ENCODE results near the gene WFDC2. TPM values are rescaled to one million over a fixed set of nuclear protein-coding genes. Genes with fewer than 3 reads are reported as not detected.

WFDC2 gene
- total and polyA plus RNA-seq, 12 donors = 0.44 to 1.6 (median 0.56) TPM; not detected in 6

DNA sequence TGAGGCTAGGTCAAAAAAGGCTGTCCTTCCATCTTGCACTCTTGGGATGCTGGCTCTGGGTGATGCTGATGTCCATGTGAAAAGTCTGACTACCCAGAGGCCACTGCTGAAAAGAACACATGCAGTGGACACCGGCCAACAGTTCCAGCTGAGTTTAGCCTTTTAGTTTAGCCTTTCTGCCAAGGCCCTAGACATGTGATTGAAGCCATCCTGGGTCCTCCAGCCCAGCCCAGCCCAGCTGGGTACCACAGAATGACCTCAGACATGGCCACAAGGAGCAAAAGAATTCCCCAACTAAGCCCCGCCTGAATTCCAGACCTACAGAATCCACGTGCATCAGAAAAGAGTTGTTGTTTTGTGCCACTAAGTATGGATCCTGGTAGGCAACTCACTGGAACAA lies 36.2 kb upstream of the WFDC2 start:
- ATAC-seq = peak; percentile 63 to 91 (median 83)
- intact Hi-C loops (cut with DNase I) = loop anchor here in 1 of 10 donors (10.0 kb wide), 1 partner anchor 341 kb away; no protein-coding TSS in a partner anchor
- peak; percentile 63 to 84 for DNase-seq
- no peak overlapping the region for H3K4me3 ChIP-seq
- H3K9me3 ChIP-seq = no peaks in the 10 kb centered on the region
- H3K4me1 ChIP-seq = peaks cover 0 to 16% (median 11%) of the 10 kb centered on the region in 9 donors
- WGBS, 2 donors = 34 to 50% methylated on average over 3 of the region's 3 CpGs
- H3K27ac ChIP-seq = peak overlapping the region in 8 of 10 donors; percentile 11 to 70 (median 46)
- no peaks in the 10 kb centered on the region for H3K27me3 ChIP-seq
- TF ChIP-seq, protein P1, sequence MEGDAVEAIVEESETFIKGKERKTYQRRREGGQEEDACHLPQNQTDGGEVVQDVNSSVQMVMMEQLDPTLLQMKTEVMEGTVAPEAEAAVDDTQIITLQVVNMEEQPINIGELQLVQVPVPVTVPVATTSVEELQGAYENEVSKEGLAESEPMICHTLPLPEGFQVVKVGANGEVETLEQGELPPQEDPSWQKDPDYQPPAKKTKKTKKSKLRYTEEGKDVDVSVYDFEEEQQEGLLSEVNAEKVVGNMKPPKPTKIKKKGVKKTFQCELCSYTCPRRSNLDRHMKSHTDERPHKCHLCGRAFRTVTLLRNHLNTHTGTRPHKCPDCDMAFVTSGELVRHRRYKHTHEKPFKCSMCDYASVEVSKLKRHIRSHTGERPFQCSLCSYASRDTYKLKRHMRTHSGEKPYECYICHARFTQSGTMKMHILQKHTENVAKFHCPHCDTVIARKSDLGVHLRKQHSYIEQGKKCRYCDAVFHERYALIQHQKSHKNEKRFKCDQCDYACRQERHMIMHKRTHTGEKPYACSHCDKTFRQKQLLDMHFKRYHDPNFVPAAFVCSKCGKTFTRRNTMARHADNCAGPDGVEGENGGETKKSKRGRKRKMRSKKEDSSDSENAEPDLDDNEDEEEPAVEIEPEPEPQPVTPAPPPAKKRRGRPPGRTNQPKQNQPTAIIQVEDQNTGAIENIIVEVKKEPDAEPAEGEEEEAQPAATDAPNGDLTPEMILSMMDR (IDR thresholded peaks at IDR 0.05) = no peak
- H3K36me3 ChIP-seq = peaks cover 0 to 3% (median 0%) of the 10 kb centered on the region in 9 donors

DNA sequence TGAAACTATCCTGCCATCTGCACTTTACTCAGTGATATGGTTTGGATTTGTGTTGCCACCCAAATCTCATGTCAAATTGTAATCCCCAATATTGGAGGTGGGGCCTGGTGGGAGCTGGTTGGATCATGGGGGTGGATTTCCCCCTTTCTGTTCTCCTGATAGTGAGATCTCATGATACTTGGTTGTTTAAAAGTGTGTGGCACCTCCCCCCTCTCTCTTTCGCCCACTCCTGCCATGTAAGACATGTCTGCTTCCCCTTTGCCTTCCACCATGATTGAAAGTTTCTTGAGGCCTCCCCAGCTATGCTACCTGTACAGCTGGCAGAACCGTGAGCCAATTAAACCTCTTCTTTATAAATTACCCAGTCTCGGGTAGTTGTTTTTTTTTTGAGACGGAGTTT lies 35.6 kb upstream of the WFDC2 start:
- intact Hi-C loops (cut with DNase I) = loop anchor here in 3 of 10 donors (2.0 to 10.0 kb wide), 3 partner anchors 59 to 341 kb away; no protein-coding TSS in a partner anchor
- no peak for DNase-seq
- no peak for ATAC-seq
- peak overlapping the region in 6 of 10 donors; percentile 15 to 70 (median 50) for H3K27ac ChIP-seq
- peaks cover 0 to 3% (median 0%) of the 10 kb centered on the region in 9 donors for H3K36me3 ChIP-seq
- TF ChIP-seq, protein P1 (IDR thresholded peaks at IDR 0.05) = no peak
- H3K4me1 ChIP-seq = peaks cover 0 to 16% (median 11%) of the 10 kb centered on the region in 9 donors
- no peaks in the 10 kb centered on the region for H3K9me3 ChIP-seq
- WGBS, 2 donors = 97 to 99% methylated on average over 4 of the region's 4 CpGs
- H3K4me3 ChIP-seq = no peak overlapping the region
- no peaks in the 10 kb centered on the region for H3K27me3 ChIP-seq

DNA sequence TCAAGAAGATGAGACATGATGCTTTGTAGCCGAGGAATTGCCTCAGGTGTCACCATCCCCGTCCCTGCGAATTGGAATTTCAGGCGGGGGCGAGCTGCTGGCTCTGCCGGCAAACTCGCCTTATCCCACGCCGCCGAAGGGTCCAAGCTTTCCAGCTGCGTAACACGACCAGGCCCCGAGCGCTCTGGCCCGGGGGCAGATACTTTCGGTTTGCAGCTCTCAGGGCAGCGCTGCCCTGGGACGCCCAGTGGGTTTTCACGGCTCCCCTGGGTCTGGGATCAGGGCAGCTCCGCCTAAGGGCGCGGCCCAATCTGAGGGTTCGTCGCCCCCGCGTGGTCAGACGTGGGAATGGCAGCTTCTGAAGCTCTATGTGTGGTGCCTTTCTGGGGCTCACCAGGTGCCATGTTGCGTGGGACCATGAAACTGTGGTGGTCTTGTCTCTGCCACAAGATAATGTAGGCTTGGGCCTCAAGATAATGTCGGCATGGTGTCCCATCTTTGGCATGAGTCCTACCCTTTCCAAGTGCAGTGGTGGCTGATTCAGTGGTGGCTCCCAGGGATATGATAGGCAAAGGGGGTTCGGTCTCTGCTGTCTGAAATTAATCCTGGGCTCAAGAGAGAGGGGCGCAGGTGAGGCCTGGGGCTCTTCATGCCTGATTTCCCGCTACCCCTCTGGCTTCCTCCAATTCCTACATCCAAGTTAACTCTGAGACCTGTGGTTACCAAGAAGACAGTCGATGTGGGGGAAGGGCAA lies 32.6 kb upstream of the WFDC2 start:
- TF ChIP-seq, protein P1 (IDR thresholded peaks at IDR 0.05) = peak in 8 of 9 donors; percentile 94 to 98 (median 97)
- Histone ChIP-seq H3K9me3 (no peaks in the 10 kb centered on the region), H3K4me3 (peak overlapping the region; percentile 36 to 79 (median 59)), H3K27ac (peak overlapping the region in 9 of 10 donors; percentile 55 to 86 (median 76)), H3K36me3 (peaks cover 0 to 3% (median 0%) of the 10 kb centered on the region in 9 donors), H3K27me3 (no peaks in the 10 kb centered on the region), H3K4me1 (peaks cover 0 to 16% (median 11%) of the 10 kb centered on the region in 9 donors)
- ATAC-seq (peak; percentile 93 to 97 (median 96)), DNase-seq (peak; percentile 89 to 90)
- WGBS, 2 donors = 8 to 10% methylated on average over 33 of the region's 33 CpGs
- intact Hi-C loops (cut with DNase I) = loop anchor here (1.0 to 10.0 kb wide), 13 partner anchors 62 to 338 kb away; partner anchors contain the start of gene SYS1 (in 4 of the 10)

DNA sequence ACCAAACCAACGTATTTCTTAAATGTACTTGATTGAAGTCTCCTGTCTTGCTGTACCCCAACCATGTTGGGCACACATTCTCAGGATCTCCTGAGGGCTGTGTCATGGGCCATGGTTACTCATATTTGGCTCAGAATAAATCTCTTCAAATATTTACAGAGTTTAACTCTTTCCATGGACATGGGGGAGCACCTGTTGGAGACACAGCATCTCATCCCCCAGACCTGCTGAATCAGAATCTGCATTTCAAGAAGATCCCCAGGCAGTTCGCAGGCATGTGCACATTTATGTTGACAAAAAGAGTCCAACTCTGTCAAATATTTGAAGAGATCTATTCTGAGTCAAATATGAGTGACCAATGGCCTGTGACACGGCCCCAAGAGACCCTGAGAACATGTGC lies 29.1 kb upstream of the WFDC2 start:
- intact Hi-C loops (cut with DNase I) = loop anchor here in 3 of 10 donors (10.0 kb wide), 2 partner anchors 324 to 334 kb away; no protein-coding TSS in a partner anchor
- WGBS, 2 donors = 83 to 84% methylated on average over 3 of the region's 3 CpGs
- H3K9me3 ChIP-seq = no peaks in the 10 kb centered on the region
- no peak overlapping the region for H3K27ac ChIP-seq
- no peaks in the 10 kb centered on the region for H3K36me3 ChIP-seq
- H3K4me1 ChIP-seq = peaks cover 0 to 10% (median 6%) of the 10 kb centered on the region in 9 donors
- H3K27me3 ChIP-seq = peaks cover 0 to 3% (median 0%) of the 10 kb centered on the region in 7 donors
- no peak for ATAC-seq
- H3K4me3 ChIP-seq = no peak overlapping the region
- TF ChIP-seq, protein P1 (IDR thresholded peaks at IDR 0.05) = no peak
- no peak for DNase-seq
